Large intestine (tissue), 3 donors: ENCODE measurements around the gene HSPH1. TPM values are rescaled to one million over a fixed set of nuclear protein-coding genes. Genes with fewer than 3 reads are reported as not detected.

Source experiments
- DNase-seq, 2 donors: peaks; one replicate each; pipeline versions ENCODE4 v3.0.0 to v3.0.0-alpha.2; 2013
- H3K27ac ChIP-seq: one replicate; pipeline ENCODE4 v1.5.1; 2013; ENCODE audit warnings: low read length
- H3K27me3 ChIP-seq: 2 replicates; pipeline ENCODE4 v1.6.1; 2013; ENCODE audit warnings: low read length; ENCODE audit not compliant: control insufficient read depth, insufficient read depth
- H3K36me3 ChIP-seq: 2 replicates; pipeline ENCODE4 v1.6.1; 2013; ENCODE audit warnings: low read length; ENCODE audit not compliant: control insufficient read depth, insufficient read depth
- H3K4me1 ChIP-seq: one replicate; pipeline ENCODE4 v1.6.1; 2013; ENCODE audit warnings: low read length; ENCODE audit not compliant: control insufficient read depth, insufficient read depth
- H3K4me3 ChIP-seq: one replicate; pipeline ENCODE4 v1.5.1; 2013; ENCODE audit warnings: low read length
- H3K9me3 ChIP-seq: one replicate; pipeline ENCODE4 v1.6.1; 2013; ENCODE audit warnings: mild to moderate bottlenecking, low read depth, low read length, moderate library complexity; ENCODE audit not compliant: control insufficient read depth
- WGBS: methylation state at CpG from one replicate; pipeline ENCODE4 v1.1.5; 2013; ENCODE audit warnings: low lambda C conversion rate; ENCODE audit not compliant: insufficient coverage; 5-methylcytosine and 5-hydroxymethylcytosine counted together
- polyA plus RNA-seq: library from polyadenylated mRNA; unstranded; fragments of 120-200 nt; gene quantifications from one replicate; pipeline ENCODE4 v1.2.1, GENCODE V29; 2013

HSPH1 gene
- polyA plus RNA-seq, 1 donor, result 65.7 TPM

GRCh38 chr13:31116224-31116623 lies 45.5 kb downstream of the HSPH1 start:
- Histone ChIP-seq H3K27me3 (no peaks in the 10 kb centered on the region), H3K27ac (no peak overlapping the region), H3K4me3 (no peak overlapping the region), H3K9me3 (no peaks in the 10 kb centered on the region), H3K4me1 (peaks cover 2% of the 10 kb centered on the region), H3K36me3 (no peaks in the 10 kb centered on the region)
- WGBS, result no CpG with 5 or more reads among the region's 4 CpGs
- DNase-seq, result peak in 1 of 2 donors; percentile 8

DNA sequence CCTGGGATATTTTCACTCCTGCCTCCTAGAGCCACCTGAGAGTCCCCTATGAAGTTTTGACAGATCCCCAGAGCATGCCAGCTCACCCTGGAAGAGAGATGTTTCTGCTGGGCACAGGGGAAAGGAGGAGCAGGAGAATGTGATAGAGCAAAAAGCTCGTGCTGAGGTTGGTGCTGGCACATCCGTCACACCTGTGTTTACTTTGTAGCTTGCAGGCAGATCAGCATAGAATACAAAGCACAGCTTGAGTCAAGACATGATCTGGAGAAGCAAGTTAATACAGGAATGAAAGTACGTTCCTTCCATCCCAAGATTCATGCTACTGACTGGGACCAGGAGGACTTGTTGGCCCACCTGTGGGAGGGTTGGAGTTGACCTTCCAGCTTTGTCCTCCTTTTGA lies 46.1 kb downstream of the HSPH1 start:
- no peaks in the 10 kb centered on the region for H3K27me3 ChIP-seq
- no peak overlapping the region for H3K4me3 ChIP-seq
- no peak overlapping the region for H3K27ac ChIP-seq
- H3K9me3 ChIP-seq, result no peaks in the 10 kb centered on the region
- H3K4me1 ChIP-seq, result peaks cover 2% of the 10 kb centered on the region
- no peaks in the 10 kb centered on the region for H3K36me3 ChIP-seq
- no CpG with 5 or more reads among the region's 3 CpGs for WGBS
- peak in 1 of 2 donors; percentile 17 for DNase-seq

DNA sequence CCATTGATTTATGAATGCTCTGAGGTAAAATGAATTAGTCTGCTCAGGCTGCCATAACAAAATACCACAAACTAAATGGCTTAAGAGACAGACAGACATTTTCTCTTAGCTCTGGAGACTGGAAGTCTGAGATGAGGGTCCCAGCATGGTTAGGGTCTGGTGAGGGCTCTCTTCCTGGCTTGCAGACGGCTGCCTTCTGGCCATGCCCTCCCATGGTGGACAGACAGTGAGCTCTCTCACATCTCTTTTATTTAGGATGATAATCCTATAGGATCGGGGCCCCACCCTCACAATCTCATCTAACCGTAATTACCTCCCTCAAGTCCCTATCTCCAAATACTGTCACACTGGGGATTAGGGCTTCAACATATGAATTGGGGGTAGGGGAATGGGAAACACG lies 47.1 kb downstream of the HSPH1 start:
- Histone ChIP-seq H3K4me3 (no peak overlapping the region), H3K36me3 (no peaks in the 10 kb centered on the region), H3K27ac (no peak overlapping the region), H3K27me3 (no peaks in the 10 kb centered on the region), H3K4me1 (peaks cover 2% of the 10 kb centered on the region), H3K9me3 (no peaks in the 10 kb centered on the region)
- WGBS, result 90% methylated on average over 1 of the region's 4 CpGs
- DNase-seq, result no peak

DNA sequence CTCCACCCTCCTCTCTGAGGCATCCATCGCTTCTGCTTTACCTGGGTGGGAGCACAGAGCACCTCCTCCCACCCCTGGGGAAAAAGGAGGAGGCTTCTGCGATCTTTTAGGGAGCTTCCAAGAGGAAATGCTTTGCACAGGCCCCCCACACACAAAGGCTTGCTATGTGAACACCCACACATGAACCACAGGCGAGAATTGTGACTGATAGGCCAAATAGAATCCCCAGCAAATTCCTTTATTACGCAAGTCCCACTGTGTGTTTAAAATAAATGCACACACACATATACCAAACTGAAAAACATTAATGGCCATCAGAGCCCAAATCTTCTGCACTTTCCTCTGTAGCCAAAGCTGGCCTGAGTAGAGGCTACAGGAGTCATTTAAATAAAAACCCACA lies 50.6 kb downstream of the HSPH1 start:
- no peak overlapping the region for H3K4me3 ChIP-seq
- H3K27ac ChIP-seq, result no peak overlapping the region
- H3K4me1 ChIP-seq, result no peaks in the 10 kb centered on the region
- WGBS, result no CpG with 5 or more reads among the region's 4 CpGs
- no peaks in the 10 kb centered on the region for H3K9me3 ChIP-seq
- DNase-seq, result no peak
- H3K36me3 ChIP-seq, result no peaks in the 10 kb centered on the region
- no peaks in the 10 kb centered on the region for H3K27me3 ChIP-seq

DNA sequence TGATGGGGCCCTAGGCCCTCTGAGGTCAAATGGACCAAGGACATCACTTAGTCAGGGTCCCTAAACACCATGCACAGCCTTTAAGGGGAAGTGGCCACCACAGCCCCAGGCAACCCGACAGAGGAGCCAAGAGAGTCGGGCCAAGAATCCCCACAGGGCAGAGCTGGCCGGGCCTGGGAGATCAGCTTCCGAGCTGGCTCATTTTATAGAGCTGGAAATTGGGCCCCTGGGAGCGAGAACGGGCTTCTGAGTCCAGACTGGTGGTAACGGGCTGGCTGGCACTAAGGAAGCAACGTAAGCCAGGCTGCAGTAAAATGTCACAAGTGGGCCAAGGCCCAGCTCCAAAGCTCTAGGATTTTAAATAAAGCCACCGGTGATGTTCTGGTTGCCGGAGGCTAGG lies 51.1 kb downstream of the HSPH1 start:
- no CpG with 5 or more reads among the region's 10 CpGs for WGBS
- H3K4me1 ChIP-seq, result no peaks in the 10 kb centered on the region

GRCh38 chr13:31110169-31110568 lies 51.5 kb downstream of the HSPH1 start:
- no CpG with 5 or more reads among the region's 7 CpGs for WGBS
- no peaks in the 10 kb centered on the region for H3K36me3 ChIP-seq
- no peak overlapping the region for H3K27ac ChIP-seq
- DNase-seq, result no peak
- no peak overlapping the region for H3K4me3 ChIP-seq
- no peaks in the 10 kb centered on the region for H3K4me1 ChIP-seq
- no peaks in the 10 kb centered on the region for H3K9me3 ChIP-seq
- H3K27me3 ChIP-seq, result no peaks in the 10 kb centered on the region

More for the DNA sequence above, 51.1 kb downstream of the HSPH1 start:
- no peak for DNase-seq
- no peak overlapping the region for H3K27ac ChIP-seq
- H3K9me3 ChIP-seq, result no peaks in the 10 kb centered on the region
- H3K4me3 ChIP-seq, result no peak overlapping the region
- H3K36me3 ChIP-seq, result no peaks in the 10 kb centered on the region
- H3K27me3 ChIP-seq, result no peaks in the 10 kb centered on the region

DNA sequence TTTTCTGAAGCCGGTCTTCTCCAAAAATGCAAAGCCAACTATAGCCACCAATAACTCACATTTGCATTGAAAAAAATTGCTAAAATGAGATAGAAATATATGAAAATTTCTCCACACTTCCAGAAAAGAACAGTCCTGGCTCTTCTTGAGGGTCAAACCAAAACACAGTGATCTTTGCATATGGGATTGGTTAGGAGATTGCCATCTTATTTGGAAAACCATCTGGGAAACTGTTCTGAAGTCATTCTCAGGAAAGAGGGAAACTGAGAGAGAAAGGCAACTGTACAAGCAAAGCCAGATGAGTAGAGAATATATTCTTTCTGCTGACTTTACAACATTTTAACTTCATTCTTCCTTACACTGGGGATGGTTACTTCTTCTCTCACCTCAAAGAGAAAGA lies 54.6 kb downstream of the HSPH1 start:
- no peak for DNase-seq
- no peak overlapping the region for H3K27ac ChIP-seq
- no CpG with 5 or more reads among the region's 1 CpG for WGBS
- H3K36me3 ChIP-seq, result no peaks in the 10 kb centered on the region
- no peak overlapping the region for H3K4me3 ChIP-seq
- H3K9me3 ChIP-seq, result no peaks in the 10 kb centered on the region
- H3K4me1 ChIP-seq, result no peaks in the 10 kb centered on the region
- H3K27me3 ChIP-seq, result peaks cover 1% of the 10 kb centered on the region

DNA sequence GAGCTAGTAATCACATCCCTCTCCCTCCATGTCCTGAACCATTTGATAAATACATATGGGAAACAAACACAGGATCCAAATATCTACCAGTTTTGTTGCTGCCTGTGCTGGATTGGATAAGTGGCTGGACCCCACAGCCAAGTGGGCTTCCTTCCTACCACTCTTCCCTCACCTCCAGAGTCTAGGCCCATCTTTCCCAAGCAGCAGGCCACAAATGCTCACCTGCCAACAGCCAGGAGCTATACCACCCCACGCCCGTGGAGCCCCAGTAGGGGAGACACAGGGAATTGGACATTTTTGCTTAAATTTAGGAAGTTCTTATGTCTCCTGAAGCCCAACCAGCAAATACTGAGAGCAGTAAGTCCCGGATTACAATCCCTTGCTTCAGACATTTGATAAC lies 55.8 kb downstream of the HSPH1 start:
- H3K4me1 ChIP-seq, result no peaks in the 10 kb centered on the region
- WGBS, result no CpG with 5 or more reads among the region's 3 CpGs
- no peak for DNase-seq
- no peak overlapping the region for H3K27ac ChIP-seq
- H3K9me3 ChIP-seq, result no peaks in the 10 kb centered on the region
- peaks cover 10% of the 10 kb centered on the region for H3K27me3 ChIP-seq
- no peaks in the 10 kb centered on the region for H3K36me3 ChIP-seq
- H3K4me3 ChIP-seq, result no peak overlapping the region

DNA sequence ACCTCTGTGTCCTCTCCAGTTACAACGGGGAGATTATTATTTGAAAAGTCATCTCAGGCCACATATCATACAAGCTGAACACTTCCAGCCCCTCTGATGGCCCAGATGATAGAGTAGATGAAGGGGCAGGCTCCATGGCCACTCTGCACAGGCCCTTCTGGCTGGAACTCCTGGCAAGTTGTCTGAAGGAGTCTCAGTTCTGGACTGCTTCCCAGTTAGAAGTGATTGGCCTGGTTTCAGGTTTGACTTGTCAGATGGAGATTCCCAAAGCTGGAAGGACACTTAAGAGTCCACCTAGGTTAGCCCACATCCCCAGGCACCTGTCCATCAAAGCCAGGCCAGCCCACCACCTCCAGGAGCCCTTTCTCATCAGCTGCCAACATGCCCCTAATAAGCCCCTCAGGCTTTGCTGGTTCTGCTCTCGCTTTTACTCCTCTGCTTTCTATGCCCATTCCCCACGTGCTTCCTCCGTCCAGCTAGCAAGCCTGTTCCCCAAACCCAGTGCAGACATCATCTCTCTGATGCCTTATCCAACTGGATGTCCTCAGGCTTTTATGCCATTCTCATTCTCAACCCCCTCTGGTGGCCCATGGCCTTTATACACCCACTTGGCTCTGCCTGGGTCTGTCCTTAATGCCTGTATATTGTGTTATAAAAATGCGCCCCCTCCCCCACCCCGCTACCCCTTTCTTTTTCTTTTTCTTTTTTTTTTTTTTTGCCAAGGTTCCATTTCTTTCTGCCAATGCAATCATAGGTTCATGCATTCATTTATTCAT lies 56.5 kb downstream of the HSPH1 start:
- 100% methylated on average over 2 of the region's 6 CpGs for WGBS
- Histone ChIP-seq H3K9me3 (no peaks in the 10 kb centered on the region), H3K4me3 (no peak overlapping the region), H3K36me3 (no peaks in the 10 kb centered on the region), H3K4me1 (no peaks in the 10 kb centered on the region), H3K27me3 (peaks cover 10% of the 10 kb centered on the region), H3K27ac (no peak overlapping the region)
- DNase-seq, result no peak

DNA sequence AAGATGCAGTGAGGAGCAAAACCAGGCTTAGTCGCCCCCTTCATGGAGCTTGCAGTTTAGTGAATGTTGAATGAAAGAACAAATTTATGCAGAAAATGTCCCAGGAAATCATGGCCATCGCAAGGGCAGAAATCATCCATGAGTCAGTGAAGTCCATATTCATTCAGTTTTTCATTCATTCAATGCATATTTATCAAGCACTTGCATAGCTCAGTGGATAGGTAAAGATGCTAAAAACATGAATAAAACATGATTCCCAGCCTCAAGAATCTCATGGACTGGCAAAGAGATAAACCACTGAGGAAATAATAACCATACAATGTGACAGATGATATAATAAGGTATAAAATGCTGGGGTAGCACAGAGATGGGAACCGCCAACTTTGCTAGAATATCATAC lies 58.8 kb downstream of the HSPH1 start:
- 100% methylated on average over 1 of the region's 3 CpGs for WGBS
- H3K4me1 ChIP-seq, result no peaks in the 10 kb centered on the region
- DNase-seq, result no peak

More for the DNA sequence above, 58.8 kb downstream of the HSPH1 start:
- no peak overlapping the region for H3K27ac ChIP-seq
- no peaks in the 10 kb centered on the region for H3K9me3 ChIP-seq
- no peaks in the 10 kb centered on the region for H3K36me3 ChIP-seq
- no peak overlapping the region for H3K4me3 ChIP-seq
- peaks cover 10% of the 10 kb centered on the region for H3K27me3 ChIP-seq
